GM21825 (cell line): ENCODE results near the gene GTPBP6.
"Not testable (repeated sequence)": the region's sequence is repeated elsewhere in the genome, so short reads cannot be mapped to it uniquely, and the experiment has no call there.

Experiments used
- ATAC-seq: cut with Tn5 transposase; IDR thresholded peaks from one replicate; pipeline ENCODE4 v1.9.1; 2021; ENCODE audit warnings: mild to moderate bottlenecking, moderate library complexity; ENCODE audit not compliant: unreplicated experiment

GTPBP6 gene

GRCh38 chrX:351736-352135 is 33.1 kb upstream of the GTPBP6 start:
- ATAC-seq, result no peak

GRCh38 chrX:351324-351641 is 32.7 kb upstream of the GTPBP6 start:
- not testable (repeated sequence) for ATAC-seq

GRCh38 chrX:350534-351323 is 32.1 kb upstream of the GTPBP6 start:
- no peak for ATAC-seq

GRCh38 chrX:350148-350533 is 31.5 kb upstream of the GTPBP6 start:
- ATAC-seq, result no peak

- no peak for ATAC-seq
These were observed 31.1 kb upstream of the GTPBP6 start for GRCh38 chrX:349702-350101.

- ATAC-seq, result no peak
These were observed 30.6 kb upstream of the GTPBP6 start for GRCh38 chrX:349196-349595.

- ATAC-seq, result no peak
These were observed 30.0 kb upstream of the GTPBP6 start for GRCh38 chrX:348461-349117.

- no peak for ATAC-seq
These were observed 28.9 kb upstream of the GTPBP6 start for GRCh38 chrX:347351-348117.

GRCh38 chrX:346034-346813 is 27.6 kb upstream of the GTPBP6 start:
- ATAC-seq, result no peak

GRCh38 chrX:345020-345925 is 26.7 kb upstream of the GTPBP6 start:
- no peak for ATAC-seq

- no peak for ATAC-seq
These were observed 25.8 kb upstream of the GTPBP6 start for GRCh38 chrX:344371-344901.

- ATAC-seq, result no peak
These were observed 23.0 kb upstream of the GTPBP6 start for GRCh38 chrX:341541-342101.

- no peak for ATAC-seq
These were observed 22.2 kb upstream of the GTPBP6 start for GRCh38 chrX:340641-341423.

- ATAC-seq, result no peak
These were observed 21.5 kb upstream of the GTPBP6 start for GRCh38 chrX:340121-340520.

- ATAC-seq, result no peak
These were observed 20.3 kb upstream of the GTPBP6 start for GRCh38 chrX:338836-339400.

GRCh38 chrX:338281-338835 is 19.8 kb upstream of the GTPBP6 start:
- no peak for ATAC-seq

- ATAC-seq, result no peak
These were observed 18.8 kb upstream of the GTPBP6 start for GRCh38 chrX:337331-337831.

GRCh38 chrX:336227-336626 is 17.6 kb upstream of the GTPBP6 start:
- no peak for ATAC-seq
